Body of pancreas (tissue), 4 donors: ENCODE results near the gene GGA1. TPM values are rescaled to one million over a fixed set of nuclear protein-coding genes. Genes with fewer than 3 reads are reported as not detected.

Experiments
- ATAC-seq: fragments of 150-250 bp; one replicate; pipeline ENCODE4 v1.9.1; 2016
- DNase-seq, 4 donors: peaks; one replicate each; pipeline ENCODE4 v3.0.0-alpha.2; 2019
- H3K27ac ChIP-seq, 4 donors: fragments of 200-600 bp; sonication (generic); 1 replicate in 3 of 4; 2 replicates in 1 of 4; pipeline versions ENCODE4 v1.5.1 to v1.6.1; 2016 to 2019; ENCODE audit warnings: mild to moderate bottlenecking in 1 of 4, mixed read lengths in 1 of 4, moderate library complexity in 1 of 4
- H3K27me3 ChIP-seq, 2 donors: fragments of 200-600 bp; sonication (generic); one replicate each; pipeline ENCODE4 v1.6.0; 2016; ENCODE audit warnings: mild to moderate bottlenecking in 1 of 2
- H3K36me3 ChIP-seq, 2 donors: fragments of 200-600 bp; sonication (generic); replicated peaks in 1 of 2; 2 replicates each; pipeline ENCODE4 v1.5.1; 2016; ENCODE audit warnings: low read depth in 2 of 2; ENCODE audit not compliant: insufficient read depth in 1 of 2
- H3K4me1 ChIP-seq: fragments of 200-600 bp; sonication (generic); one replicate; pipeline ENCODE4 v1.6.0; 2016
- H3K4me3 ChIP-seq, 2 donors: fragments of 200-600 bp; sonication (generic); 1 replicate in 1 of 2; 2 replicates in 1 of 2; pipeline ENCODE4 v1.5.1; 2016 to 2019
- H3K9me3 ChIP-seq, 3 donors: fragments of 200-600 bp; sonication (generic); 1 replicate in 2 of 3; 2 replicates in 1 of 3; pipeline ENCODE4 v1.5.1; 2016
- POLR2A ChIP-seq, 3 donors: fragments of 450-650 bp; IDR thresholded peaks; one replicate each; pipeline ENCODE4 v1.6.1; 2016; ENCODE audit warnings: antibody characterized with exemption in 3 of 3, mild to moderate bottlenecking in 2 of 3
- WGBS, 2 donors: methylation state at CpG; one replicate each; pipeline ENCODE4 v1.1.5; 2017; 5-methylcytosine and 5-hydroxymethylcytosine counted together
- intact Hi-C: fragments of 100-400 bp; cut with DNase I; formaldehyde crosslinking; loops from one replicate; pipeline ENCODE4 v1.15.1; 2023
- total RNA-seq, 2 donors: library from RNA; depleted of rRNA; stranded (reverse); fragments of >200 nt; gene quantifications; one replicate each; pipeline ENCODE4 v1.1.0, GENCODE V29; 2016
- TF ChIP-seq, protein P1 (sequence below), 7 experiments: fragments of 450-650 bp in 4 of 7; fragments of 200-600 bp in 3 of 7; sonication (generic) in 3 of 7; IDR thresholded peaks; one replicate each; pipeline ENCODE4 v1.5.1; 2016 to 2019; ENCODE audit warnings: antibody characterized with exemption in 7 of 7

Gene GGA1
- total RNA-seq, 2 donors from 2014 or later = 38.4 to 42.5 TPM

DNA sequence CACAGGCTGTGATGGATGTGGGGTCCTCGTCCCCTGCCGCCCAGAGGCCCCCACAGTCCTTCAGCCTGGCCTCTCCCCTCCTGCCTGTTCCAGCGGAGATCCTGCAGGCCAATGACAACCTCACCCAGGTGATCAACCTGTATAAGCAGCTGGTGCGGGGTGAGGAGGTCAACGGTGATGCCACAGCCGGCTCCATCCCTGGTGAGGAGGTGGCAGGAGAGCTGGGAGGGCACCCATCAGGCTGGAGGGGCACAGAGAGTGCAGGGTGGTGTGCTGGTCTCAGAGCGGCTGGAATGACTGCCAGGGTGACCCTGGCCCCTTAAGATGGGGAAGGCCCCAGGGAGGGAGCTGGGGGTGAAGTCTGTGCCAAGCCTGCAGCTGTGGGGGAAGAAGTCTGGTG, 16.2 kb downstream of the GGA1 start:
- H3K27ac ChIP-seq = no peak overlapping the region
- TF ChIP-seq, protein P1, sequence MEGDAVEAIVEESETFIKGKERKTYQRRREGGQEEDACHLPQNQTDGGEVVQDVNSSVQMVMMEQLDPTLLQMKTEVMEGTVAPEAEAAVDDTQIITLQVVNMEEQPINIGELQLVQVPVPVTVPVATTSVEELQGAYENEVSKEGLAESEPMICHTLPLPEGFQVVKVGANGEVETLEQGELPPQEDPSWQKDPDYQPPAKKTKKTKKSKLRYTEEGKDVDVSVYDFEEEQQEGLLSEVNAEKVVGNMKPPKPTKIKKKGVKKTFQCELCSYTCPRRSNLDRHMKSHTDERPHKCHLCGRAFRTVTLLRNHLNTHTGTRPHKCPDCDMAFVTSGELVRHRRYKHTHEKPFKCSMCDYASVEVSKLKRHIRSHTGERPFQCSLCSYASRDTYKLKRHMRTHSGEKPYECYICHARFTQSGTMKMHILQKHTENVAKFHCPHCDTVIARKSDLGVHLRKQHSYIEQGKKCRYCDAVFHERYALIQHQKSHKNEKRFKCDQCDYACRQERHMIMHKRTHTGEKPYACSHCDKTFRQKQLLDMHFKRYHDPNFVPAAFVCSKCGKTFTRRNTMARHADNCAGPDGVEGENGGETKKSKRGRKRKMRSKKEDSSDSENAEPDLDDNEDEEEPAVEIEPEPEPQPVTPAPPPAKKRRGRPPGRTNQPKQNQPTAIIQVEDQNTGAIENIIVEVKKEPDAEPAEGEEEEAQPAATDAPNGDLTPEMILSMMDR (IDR thresholded peaks at IDR 0.05) = no peak
- TF ChIP-seq POLR2A (IDR thresholded peaks at IDR 0.05) = no peak
- no peaks in the 10 kb centered on the region for H3K27me3 ChIP-seq
- DNase-seq = peak in 1 of 4 donors; percentile 12
- H3K9me3 ChIP-seq = no peaks in the 10 kb centered on the region
- peaks cover 3 to 13% of the 10 kb centered on the region in 2 donors for H3K36me3 ChIP-seq
- intact Hi-C loops = no loop called here
- no peaks in the 10 kb centered on the region for H3K4me1 ChIP-seq
- H3K4me3 ChIP-seq = no peak overlapping the region
- ATAC-seq = no peak
- WGBS, 2 donors = 92 to 93% methylated on average over 6 to 7 of the region's 7 CpGs

DNA sequence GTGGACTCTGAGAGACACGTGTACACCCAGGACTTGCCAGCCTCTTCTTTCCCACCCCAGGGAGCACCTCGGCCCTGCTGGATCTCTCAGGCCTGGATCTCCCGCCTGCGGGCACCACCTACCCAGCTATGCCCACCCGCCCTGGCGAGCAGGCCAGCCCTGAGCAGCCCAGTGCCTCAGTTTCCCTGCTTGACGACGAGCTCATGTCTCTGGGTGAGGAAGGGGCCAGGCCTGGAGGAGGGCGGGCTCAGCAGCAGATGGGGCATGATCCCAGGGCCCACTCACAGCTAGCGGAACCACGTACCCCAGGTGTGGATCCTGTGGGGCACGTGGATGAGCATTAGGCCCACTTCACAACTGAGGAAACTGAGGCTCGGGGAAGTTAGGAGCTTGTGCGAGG, 17.1 kb downstream of the GGA1 start:
- TF ChIP-seq POLR2A (IDR thresholded peaks at IDR 0.05) = no peak
- TF ChIP-seq, protein P1 (IDR thresholded peaks at IDR 0.05) = no peak
- WGBS, 2 donors = 82 to 83% methylated on average over 7 to 14 of the region's 14 CpGs
- H3K27me3 ChIP-seq = no peaks in the 10 kb centered on the region
- H3K4me1 ChIP-seq = no peaks in the 10 kb centered on the region
- intact Hi-C loops = no loop called here
- DNase-seq (no peak), ATAC-seq (no peak)
- H3K4me3 ChIP-seq = no peak overlapping the region
- no peaks in the 10 kb centered on the region for H3K9me3 ChIP-seq
- peak overlapping the region in 1 of 4 donors; percentile 40 for H3K27ac ChIP-seq
- peaks cover 3 to 14% of the 10 kb centered on the region in 2 donors for H3K36me3 ChIP-seq

DNA sequence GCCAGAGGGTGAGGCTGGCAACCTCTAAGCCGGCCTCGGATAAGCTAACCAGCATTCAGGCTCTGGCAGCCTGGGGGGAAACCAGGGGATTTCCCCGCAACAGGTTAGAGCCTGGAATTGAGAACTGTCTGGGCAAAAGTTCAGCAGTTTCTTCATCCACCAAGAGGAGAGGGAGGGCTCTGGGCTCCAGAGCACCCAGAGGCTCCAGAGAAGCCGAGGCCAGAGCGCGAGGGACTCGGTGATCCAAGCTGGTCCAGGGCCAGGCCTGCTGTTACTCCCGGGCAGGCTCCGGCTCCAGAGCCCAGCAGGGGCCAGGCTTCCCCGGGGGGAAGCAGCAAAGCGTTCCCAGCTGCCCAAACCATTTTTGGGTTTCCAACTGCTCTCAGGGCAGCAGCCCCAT, 17.5 kb downstream of the GGA1 start:
- Histone ChIP-seq H3K27me3 (no peaks in the 10 kb centered on the region), H3K27ac (peak overlapping the region in 1 of 4 donors; percentile 40), H3K9me3 (no peaks in the 10 kb centered on the region), H3K36me3 (peaks cover 3 to 13% of the 10 kb centered on the region in 2 donors), H3K4me1 (no peaks in the 10 kb centered on the region), H3K4me3 (no peak overlapping the region)
- whole genome bisulfite sequencing, 2 donors = 86 to 87% methylated on average over 11 of the region's 11 CpGs
- peak; percentile 36 for ATAC-seq
- intact Hi-C loops = no loop called here
- DNase-seq = peak in 3 of 4 donors; percentile 45 to 55 (median 52)
- TF ChIP-seq, protein P1 (IDR thresholded peaks at IDR 0.05) = no peak

DNA sequence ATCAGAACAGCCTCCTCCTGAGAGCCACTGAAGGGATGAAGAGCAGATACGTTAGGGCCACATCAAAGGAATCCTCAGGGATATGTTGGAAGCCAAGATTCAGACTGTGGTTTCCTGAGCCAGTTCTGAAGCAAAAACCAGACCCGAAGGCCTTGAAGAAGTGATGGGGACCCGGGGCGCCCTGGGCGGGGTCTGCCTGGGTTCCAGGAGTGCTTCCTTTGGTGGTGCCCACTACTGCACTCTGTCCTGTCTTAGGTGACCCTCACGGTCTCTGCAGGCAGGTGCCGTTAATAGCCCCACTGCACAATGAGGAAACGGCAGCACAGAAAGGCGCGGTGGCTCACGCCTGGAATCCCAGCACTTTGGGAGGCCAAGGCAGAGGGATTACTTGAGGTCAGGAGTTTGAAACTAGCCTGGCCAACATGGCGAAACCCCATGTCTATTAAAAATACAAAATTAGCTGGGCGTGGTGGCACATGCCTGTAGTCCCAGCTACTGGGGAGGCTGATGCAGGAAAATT, 18.0 kb downstream of the GGA1 start:
- Histone ChIP-seq H3K4me1 (no peaks in the 10 kb centered on the region), H3K4me3 (no peak overlapping the region), H3K36me3 (peaks cover 3 to 9% of the 10 kb centered on the region in 2 donors), H3K9me3 (no peaks in the 10 kb centered on the region), H3K27me3 (no peaks in the 10 kb centered on the region), H3K27ac (peak overlapping the region in 1 of 4 donors; percentile 40)
- DNase-seq (no peak), ATAC-seq (no peak)
- TF ChIP-seq, protein P1 (IDR thresholded peaks at IDR 0.05) = no peak
- TF ChIP-seq POLR2A (IDR thresholded peaks at IDR 0.05) = no peak
- intact Hi-C loops = no loop called here
- WGBS, 2 donors = 78 to 91% methylated on average over 7 to 13 of the region's 13 CpGs

DNA sequence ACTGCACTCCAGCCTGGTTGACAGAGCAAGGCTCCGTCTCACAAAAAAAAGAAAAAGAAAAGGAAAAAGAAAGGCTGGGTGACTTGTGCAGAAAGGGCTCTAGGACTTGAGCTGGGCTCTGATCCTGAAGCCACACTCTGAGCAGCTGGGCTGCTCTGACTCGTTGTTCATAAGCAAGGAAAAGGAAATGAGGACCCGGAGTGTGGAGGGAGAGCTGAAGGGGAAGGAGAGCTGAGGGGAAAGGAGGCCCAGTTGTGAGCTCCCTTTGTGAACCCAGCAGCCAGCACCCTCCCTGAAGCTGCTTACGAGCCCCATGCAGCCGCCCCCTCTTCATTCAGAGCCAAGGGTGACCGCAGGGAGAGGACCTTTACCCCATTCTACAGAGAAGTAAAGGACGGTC, 18.5 kb downstream of the GGA1 start:
- no peak overlapping the region for H3K4me3 ChIP-seq
- DNase-seq (no peak), ATAC-seq (no peak)
- peak overlapping the region in 1 of 4 donors; percentile 40 for H3K27ac ChIP-seq
- H3K9me3 ChIP-seq = no peaks in the 10 kb centered on the region
- H3K27me3 ChIP-seq = no peaks in the 10 kb centered on the region
- no peaks in the 10 kb centered on the region for H3K4me1 ChIP-seq
- H3K36me3 ChIP-seq = peaks cover 3 to 14% of the 10 kb centered on the region in 2 donors
- TF ChIP-seq POLR2A (IDR thresholded peaks at IDR 0.05) = no peak
- TF ChIP-seq, protein P1 (IDR thresholded peaks at IDR 0.05) = no peak
- intact Hi-C loops = no loop called here
- 70 to 82% methylated on average over 7 of the region's 7 CpGs for WGBS, 2 donors
